Tibial nerve (tissue), 4 donors: Measurements from ENCODE around the gene GRPEL1. TPM values are rescaled to one million over a fixed set of nuclear protein-coding genes. Genes with fewer than 3 reads are reported as not detected.

Experiments
- DNase-seq, 2 donors: peaks; one replicate each; pipeline ENCODE4 v3.0.0-alpha.2; 2019; ENCODE audit warnings: low spot score in 2 of 2
- H3K27ac ChIP-seq, 4 donors: fragments of 200-600 bp; sonication (generic) in 3 of 4; one replicate each; pipeline ENCODE4 v1.5.1; 2017 to 2019; ENCODE audit warnings: mild to moderate bottlenecking in 1 of 4
- H3K27me3 ChIP-seq, 2 donors: fragments of 200-600 bp; sonication (generic) in 1 of 2; one replicate each; pipeline versions ENCODE4 v1.5.1 to v1.6.0; 2017 to 2019
- H3K36me3 ChIP-seq, 3 donors: fragments of 200-600 bp; sonication (generic); one replicate each; pipeline ENCODE4 v1.5.1; 2018 to 2019
- H3K4me1 ChIP-seq, 4 donors: fragments of 200-600 bp; sonication (generic) in 3 of 4; one replicate each; pipeline ENCODE4 v1.5.1; 2017 to 2019
- H3K4me3 ChIP-seq, 4 donors: fragments of 200-600 bp; sonication (generic) in 3 of 4; one replicate each; pipeline ENCODE4 v1.5.1; 2017 to 2019; ENCODE audit warnings: mild to moderate bottlenecking in 1 of 4, moderate library complexity in 1 of 4
- H3K9me3 ChIP-seq, 4 donors: fragments of 200-600 bp; sonication (generic) in 3 of 4; one replicate each; pipeline ENCODE4 v1.5.1; 2017 to 2019
- EP300 ChIP-seq, 2 donors: sonication (generic); formaldehyde crosslinking; IDR thresholded peaks; one replicate each; pipeline ENCODE4 v1.6.1; 2017; ENCODE audit warnings: antibody characterized with exemption in 2 of 2, mild to moderate bottlenecking in 1 of 2
- POLR2A ChIP-seq, 2 donors: fragments of 450-650 bp; IDR thresholded peaks; one replicate each; pipeline ENCODE4 v1.6.1; 2017; ENCODE audit warnings: antibody characterized with exemption in 2 of 2, mild to moderate bottlenecking in 2 of 2, moderate library complexity in 2 of 2
- WGBS, 2 donors: methylation state at CpG; one replicate each; pipeline ENCODE4 v1.1.5; 2018; 5-methylcytosine and 5-hydroxymethylcytosine counted together
- total RNA-seq, 4 donors: library from RNA; depleted of rRNA; stranded (reverse); fragments of >200 nt; gene quantifications; one replicate each; pipeline ENCODE4 v1.1.0, GENCODE V29; 2016
- TF ChIP-seq, protein P1 (sequence below), 5 experiments: fragments of 200-600 bp in 3 of 5; fragments of 450-650 bp in 2 of 5; sonication (generic) in 3 of 5; IDR thresholded peaks; one replicate each; pipeline ENCODE4 v1.5.1; 2016 to 2019; ENCODE audit warnings: antibody characterized with exemption in 5 of 5, mild to moderate bottlenecking in 3 of 5, moderate library complexity in 2 of 5

Gene GRPEL1
- total RNA-seq, 4 donors from 2014 or later = 11.1 to 13.6 (median 13.3) TPM

- no peaks in the 10 kb centered on the region for H3K4me1 ChIP-seq
- H3K9me3 ChIP-seq = no peaks in the 10 kb centered on the region
- H3K27ac ChIP-seq = no peak overlapping the region
- DNase-seq = no peak
- peaks cover 7 to 93% (median 15%) of the 10 kb centered on the region in 3 donors for H3K36me3 ChIP-seq
- WGBS, 2 donors = 95 to 98% methylated on average over 12 of the region's 12 CpGs
- H3K27me3 ChIP-seq = no peaks in the 10 kb centered on the region
- TF ChIP-seq POLR2A (IDR thresholded peaks at IDR 0.05) = no peak
- TF ChIP-seq, protein P1, sequence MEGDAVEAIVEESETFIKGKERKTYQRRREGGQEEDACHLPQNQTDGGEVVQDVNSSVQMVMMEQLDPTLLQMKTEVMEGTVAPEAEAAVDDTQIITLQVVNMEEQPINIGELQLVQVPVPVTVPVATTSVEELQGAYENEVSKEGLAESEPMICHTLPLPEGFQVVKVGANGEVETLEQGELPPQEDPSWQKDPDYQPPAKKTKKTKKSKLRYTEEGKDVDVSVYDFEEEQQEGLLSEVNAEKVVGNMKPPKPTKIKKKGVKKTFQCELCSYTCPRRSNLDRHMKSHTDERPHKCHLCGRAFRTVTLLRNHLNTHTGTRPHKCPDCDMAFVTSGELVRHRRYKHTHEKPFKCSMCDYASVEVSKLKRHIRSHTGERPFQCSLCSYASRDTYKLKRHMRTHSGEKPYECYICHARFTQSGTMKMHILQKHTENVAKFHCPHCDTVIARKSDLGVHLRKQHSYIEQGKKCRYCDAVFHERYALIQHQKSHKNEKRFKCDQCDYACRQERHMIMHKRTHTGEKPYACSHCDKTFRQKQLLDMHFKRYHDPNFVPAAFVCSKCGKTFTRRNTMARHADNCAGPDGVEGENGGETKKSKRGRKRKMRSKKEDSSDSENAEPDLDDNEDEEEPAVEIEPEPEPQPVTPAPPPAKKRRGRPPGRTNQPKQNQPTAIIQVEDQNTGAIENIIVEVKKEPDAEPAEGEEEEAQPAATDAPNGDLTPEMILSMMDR (IDR thresholded peaks at IDR 0.05) = no peak
- H3K4me3 ChIP-seq = no peak overlapping the region
These were observed 53.0 kb downstream of the GRPEL1 start for GRCh38 chr4:7014815-7015214.

GRCh38 chr4:7013175-7013574, 54.7 kb downstream of the GRPEL1 start:
- no peak for TF ChIP-seq EP300 (IDR thresholded peaks at IDR 0.05)
- TF ChIP-seq, protein P1 (IDR thresholded peaks at IDR 0.05) = no peak
- 91 to 94% methylated on average over 11 of the region's 11 CpGs for whole genome bisulfite sequencing, 2 donors
- no peak overlapping the region for H3K4me3 ChIP-seq
- no peaks in the 10 kb centered on the region for H3K9me3 ChIP-seq
- no peaks in the 10 kb centered on the region for H3K27me3 ChIP-seq
- peaks cover 7 to 96% (median 15%) of the 10 kb centered on the region in 3 donors for H3K36me3 ChIP-seq
- H3K4me1 ChIP-seq = no peaks in the 10 kb centered on the region
- H3K27ac ChIP-seq = no peak overlapping the region
- DNase-seq = no peak

- no peak overlapping the region for H3K4me3 ChIP-seq
- H3K4me1 ChIP-seq = no peaks in the 10 kb centered on the region
- WGBS, 2 donors = 71 to 76% methylated on average over 5 of the region's 5 CpGs
- H3K36me3 ChIP-seq = peaks cover 3 to 90% (median 11%) of the 10 kb centered on the region in 3 donors
- TF ChIP-seq, protein P1 (IDR thresholded peaks at IDR 0.05) = no peak
- TF ChIP-seq EP300 (IDR thresholded peaks at IDR 0.05) = no peak
- no peak for TF ChIP-seq POLR2A (IDR thresholded peaks at IDR 0.05)
- no peak overlapping the region for H3K27ac ChIP-seq
- no peak for DNase-seq
- no peaks in the 10 kb centered on the region for H3K9me3 ChIP-seq
- no peaks in the 10 kb centered on the region for H3K27me3 ChIP-seq
These were observed 58.3 kb downstream of the GRPEL1 start for GRCh38 chr4:7009564-7009963.

Other genes starting within 250 kb of the GRPEL1 start
- 10 to 100 TPM; 46.9 to 65.7 (median 51.3) TPM for gene TBC1D14, start 158.2 kb downstream of the GRPEL1 start, total RNA-seq
- 10 to 100 TPM; 13.3 to 27.3 (median 16.5) TPM for gene TADA2B, start 24.7 kb downstream of the GRPEL1 start, total RNA-seq
- gene SORCS2, start 124.5 kb upstream of the GRPEL1 start, total RNA-seq = 10 to 100 TPM; 15.6 to 48.9 (median 38.3) TPM